ENCODE measurements around the gene SLC25A38.
"Not testable (repeated sequence)": the region's sequence is repeated elsewhere in the genome, so short reads cannot be mapped to it uniquely, and the experiment has no call there.

Gene SLC25A38

GRCh38 chr3:39383045-39383880 is at the start of gene SLC25A38:
SLC25A38 (plus strand) TSS chr3:39383370; CDS start chr3:39383725, 355 bp downstream.
- DNase-seq (ENCODE audit: low read depth): peak; percentile 86

GRCh38 chr3:39333607-39334006 is 49.6 kb upstream of the SLC25A38 start:
- DNase-seq (ENCODE audit: low read depth): no peak

- DNase-seq (ENCODE audit: low read depth): no peak
Observed at GRCh38 chr3:39334205-39334604, 49.0 kb upstream of the SLC25A38 start.

GRCh38 chr3:39338201-39338600 is 45.0 kb upstream of the SLC25A38 start:
- no peak for DNase-seq (ENCODE audit: low read depth)

GRCh38 chr3:39339086-39339485 is 44.1 kb upstream of the SLC25A38 start:
- DNase-seq (ENCODE audit: low read depth): no peak

GRCh38 chr3:39343076-39343717 is 40.0 kb upstream of the SLC25A38 start:
- DNase-seq (ENCODE audit: low read depth): peak; percentile 2

GRCh38 chr3:39343760-39344159 is 39.4 kb upstream of the SLC25A38 start:
- no peak for DNase-seq (ENCODE audit: low read depth)

GRCh38 chr3:39344746-39345344 is 38.3 kb upstream of the SLC25A38 start:
- no peak for DNase-seq (ENCODE audit: low read depth)

GRCh38 chr3:39346785-39347585 is 36.2 kb upstream of the SLC25A38 start:
- no peak for DNase-seq (ENCODE audit: low read depth)

- DNase-seq (ENCODE audit: low read depth): no peak
Observed at GRCh38 chr3:39347586-39347876, 35.6 kb upstream of the SLC25A38 start.

- no peak for DNase-seq (ENCODE audit: low read depth)
Observed at GRCh38 chr3:39349080-39349479, 34.1 kb upstream of the SLC25A38 start.

- no peak for DNase-seq (ENCODE audit: low read depth)
Observed at GRCh38 chr3:39350714-39351113, 32.5 kb upstream of the SLC25A38 start.

- not testable (repeated sequence) for DNase-seq (ENCODE audit: low read depth)
Observed at GRCh38 chr3:39351134-39351533, 32.0 kb upstream of the SLC25A38 start.

GRCh38 chr3:39353168-39353927 is 29.8 kb upstream of the SLC25A38 start:
- DNase-seq (ENCODE audit: low read depth): peak; percentile 4

- no peak for DNase-seq (ENCODE audit: low read depth)
Observed at GRCh38 chr3:39358333-39358732, 24.8 kb upstream of the SLC25A38 start.

GRCh38 chr3:39361252-39361927 is 21.8 kb upstream of the SLC25A38 start:
- DNase-seq (ENCODE audit: low read depth): no peak

- no peak for DNase-seq (ENCODE audit: low read depth)
Observed at GRCh38 chr3:39362192-39362591, 21.0 kb upstream of the SLC25A38 start.

GRCh38 chr3:39362812-39363211 is 20.4 kb upstream of the SLC25A38 start:
- DNase-seq (ENCODE audit: low read depth): no peak

GRCh38 chr3:39370450-39370849 is 12.7 kb upstream of the SLC25A38 start:
- DNase-seq (ENCODE audit: low read depth): not testable (repeated sequence)

GRCh38 chr3:39372833-39373232 is 10.3 kb upstream of the SLC25A38 start:
- peak; percentile 11 for DNase-seq (ENCODE audit: low read depth)

All from amniotic epithelial cell (primary cell).